Liver (tissue), 3 donors: ENCODE data around the gene CYB561D2.

Experiments
- JUND ChIP-seq, 2 donors: IDR thresholded peaks; 2 replicates each; pipeline ENCODE4 v1.6.1; 2016; ENCODE audit warnings: antibody characterized with exemption in 2 of 2
- NR2F2 ChIP-seq: IDR thresholded peaks from 2 replicates; pipeline ENCODE4 v1.6.1; 2016; ENCODE audit warnings: antibody characterized with exemption
- RAD21 ChIP-seq, 2 donors: IDR thresholded peaks; 2 replicates each; pipeline ENCODE4 v1.6.1; 2016; ENCODE audit warnings: antibody characterized with exemption in 2 of 2, mild to moderate bottlenecking in 2 of 2
- TF ChIP-seq, protein P1 (sequence below): fragments of 150-350 bp; IDR thresholded peaks from 2 replicates; pipeline ENCODE4 v1.5.1; 2017; ENCODE audit warnings: improper control_type of control experiment, low read depth, low read length; ENCODE audit not compliant: missing input control
- donor health status: healthy.
- donor health status: healthy.

DNA sequence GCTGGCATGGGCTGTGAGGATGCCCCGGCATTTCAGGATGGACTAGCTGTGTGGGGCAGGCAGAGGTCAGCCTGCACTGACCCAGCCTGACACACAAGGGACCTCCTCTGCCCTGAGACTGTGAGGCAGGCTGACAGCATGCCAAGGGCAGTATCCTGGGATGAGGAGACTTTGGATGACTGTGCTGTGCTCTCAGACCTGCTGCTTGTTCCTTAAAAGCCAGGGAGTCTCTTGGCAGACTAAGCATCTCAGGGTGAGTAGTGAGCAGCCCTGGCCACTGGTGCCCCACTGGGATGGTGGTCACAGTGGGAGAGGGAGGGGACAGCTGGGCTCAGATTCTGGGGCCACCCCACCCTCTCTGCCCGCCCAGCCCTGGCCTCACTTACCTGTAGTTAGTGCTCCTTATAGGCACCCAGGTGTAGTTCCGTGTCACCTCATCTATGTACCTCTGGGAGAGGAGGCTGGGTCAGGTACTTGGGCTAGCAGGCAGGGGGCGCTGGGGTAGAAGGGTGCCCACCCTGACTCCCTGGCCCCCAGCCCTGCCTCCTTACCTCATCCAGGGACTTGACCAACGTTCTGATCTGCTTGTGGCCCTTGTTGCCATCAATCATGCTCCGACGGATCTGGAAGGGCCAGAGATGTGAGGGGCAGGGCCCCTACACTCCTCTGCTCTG lies 24.7 kb downstream of the CYB561D2 start:
- TF ChIP-seq, protein P1, sequence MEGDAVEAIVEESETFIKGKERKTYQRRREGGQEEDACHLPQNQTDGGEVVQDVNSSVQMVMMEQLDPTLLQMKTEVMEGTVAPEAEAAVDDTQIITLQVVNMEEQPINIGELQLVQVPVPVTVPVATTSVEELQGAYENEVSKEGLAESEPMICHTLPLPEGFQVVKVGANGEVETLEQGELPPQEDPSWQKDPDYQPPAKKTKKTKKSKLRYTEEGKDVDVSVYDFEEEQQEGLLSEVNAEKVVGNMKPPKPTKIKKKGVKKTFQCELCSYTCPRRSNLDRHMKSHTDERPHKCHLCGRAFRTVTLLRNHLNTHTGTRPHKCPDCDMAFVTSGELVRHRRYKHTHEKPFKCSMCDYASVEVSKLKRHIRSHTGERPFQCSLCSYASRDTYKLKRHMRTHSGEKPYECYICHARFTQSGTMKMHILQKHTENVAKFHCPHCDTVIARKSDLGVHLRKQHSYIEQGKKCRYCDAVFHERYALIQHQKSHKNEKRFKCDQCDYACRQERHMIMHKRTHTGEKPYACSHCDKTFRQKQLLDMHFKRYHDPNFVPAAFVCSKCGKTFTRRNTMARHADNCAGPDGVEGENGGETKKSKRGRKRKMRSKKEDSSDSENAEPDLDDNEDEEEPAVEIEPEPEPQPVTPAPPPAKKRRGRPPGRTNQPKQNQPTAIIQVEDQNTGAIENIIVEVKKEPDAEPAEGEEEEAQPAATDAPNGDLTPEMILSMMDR, result no peak
- TF ChIP-seq RAD21 (IDR thresholded peaks at IDR 0.05), result no peak
- TF ChIP-seq JUND (IDR thresholded peaks at IDR 0.05), result no peak
- no peak for TF ChIP-seq NR2F2
